IMR-90 (cell line): ENCODE measurements around the gene SDC3.

ENCODE experiments used
- BHLHE40 ChIP-seq: fragments of 150-350 bp; IDR thresholded peaks from 2 replicates; pipeline ENCODE4 v1.6.1; 2016; ENCODE audit warnings: mild to moderate bottlenecking, low read depth, low read length
- CHD1 ChIP-seq: IDR thresholded peaks from 2 replicates; pipeline ENCODE4 v1.6.1; 2012; ENCODE audit warnings: low read depth, low read length, improper control_type of control experiment
- RCOR1 ChIP-seq: IDR thresholded peaks from 2 replicates; pipeline ENCODE4 v1.6.1; 2012; ENCODE audit warnings: mild to moderate bottlenecking, low read length, improper control_type of control experiment; ENCODE audit not compliant: insufficient replicate concordance
- RFX5 ChIP-seq: IDR thresholded peaks from 2 replicates; pipeline ENCODE4 v1.8.0; 2012; ENCODE audit warnings: low read depth, mild to moderate bottlenecking, low read length, moderate library complexity
- TF ChIP-seq, protein P1 (sequence below): conservative IDR thresholded peaks from 2 replicates; pipeline ENCODE4 v1.5.1; 2012; ENCODE audit warnings: mild to moderate bottlenecking, low read depth, low read length, improper control_type of control experiment
- TF ChIP-seq, protein P2 (sequence below): fragments of 150-350 bp; IDR thresholded peaks from 2 replicates; pipeline ENCODE4 v1.6.1; 2017; ENCODE audit warnings: mild to moderate bottlenecking, antibody characterized with exemption, low read length, low read depth

DNA sequence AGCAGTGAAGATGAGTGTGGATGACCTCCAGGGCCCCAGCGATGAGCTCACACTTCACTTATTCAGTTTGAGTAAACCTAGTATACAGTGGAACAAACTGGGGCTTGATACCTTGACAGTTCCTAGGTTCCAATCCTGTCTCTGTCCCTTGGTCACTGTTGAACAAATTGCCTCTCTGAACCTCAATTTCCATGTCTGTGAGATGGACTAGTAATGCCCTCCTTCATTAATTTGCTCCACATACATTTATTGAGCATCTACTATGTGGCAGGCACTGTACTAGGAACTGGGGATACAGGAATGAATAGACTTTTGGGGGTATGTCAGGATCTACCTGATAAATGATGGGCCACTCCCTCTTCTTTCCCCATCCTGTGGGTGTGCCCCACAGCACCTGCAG lies 57.3 kb downstream of the SDC3 start:
- TF ChIP-seq RFX5 (no peak), BHLHE40 (no peak), RCOR1 (no peak), CHD1 (no peak)
- TF ChIP-seq, protein P1, sequence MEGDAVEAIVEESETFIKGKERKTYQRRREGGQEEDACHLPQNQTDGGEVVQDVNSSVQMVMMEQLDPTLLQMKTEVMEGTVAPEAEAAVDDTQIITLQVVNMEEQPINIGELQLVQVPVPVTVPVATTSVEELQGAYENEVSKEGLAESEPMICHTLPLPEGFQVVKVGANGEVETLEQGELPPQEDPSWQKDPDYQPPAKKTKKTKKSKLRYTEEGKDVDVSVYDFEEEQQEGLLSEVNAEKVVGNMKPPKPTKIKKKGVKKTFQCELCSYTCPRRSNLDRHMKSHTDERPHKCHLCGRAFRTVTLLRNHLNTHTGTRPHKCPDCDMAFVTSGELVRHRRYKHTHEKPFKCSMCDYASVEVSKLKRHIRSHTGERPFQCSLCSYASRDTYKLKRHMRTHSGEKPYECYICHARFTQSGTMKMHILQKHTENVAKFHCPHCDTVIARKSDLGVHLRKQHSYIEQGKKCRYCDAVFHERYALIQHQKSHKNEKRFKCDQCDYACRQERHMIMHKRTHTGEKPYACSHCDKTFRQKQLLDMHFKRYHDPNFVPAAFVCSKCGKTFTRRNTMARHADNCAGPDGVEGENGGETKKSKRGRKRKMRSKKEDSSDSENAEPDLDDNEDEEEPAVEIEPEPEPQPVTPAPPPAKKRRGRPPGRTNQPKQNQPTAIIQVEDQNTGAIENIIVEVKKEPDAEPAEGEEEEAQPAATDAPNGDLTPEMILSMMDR, result no peak
- TF ChIP-seq, protein P2, sequence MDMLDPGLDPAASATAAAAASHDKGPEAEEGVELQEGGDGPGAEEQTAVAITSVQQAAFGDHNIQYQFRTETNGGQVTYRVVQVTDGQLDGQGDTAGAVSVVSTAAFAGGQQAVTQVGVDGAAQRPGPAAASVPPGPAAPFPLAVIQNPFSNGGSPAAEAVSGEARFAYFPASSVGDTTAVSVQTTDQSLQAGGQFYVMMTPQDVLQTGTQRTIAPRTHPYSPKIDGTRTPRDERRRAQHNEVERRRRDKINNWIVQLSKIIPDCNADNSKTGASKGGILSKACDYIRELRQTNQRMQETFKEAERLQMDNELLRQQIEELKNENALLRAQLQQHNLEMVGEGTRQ, result no peak
